Left renal cortex interstitium (tissue), 4 donors: ENCODE data around the gene CRTC3. TPM values are rescaled to one million over a fixed set of nuclear protein-coding genes. Genes with fewer than 3 reads are reported as not detected.
"Not testable (repeated sequence)": the region's sequence is repeated elsewhere in the genome, so short reads cannot be mapped to it uniquely, and the experiment has no call there.

Source experiments
- DNase-seq, 4 donors: peaks; one replicate each; pipeline ENCODE4 v3.0.0-alpha.2; 2013; ENCODE audit warnings: low read depth in 4 of 4, low spot score in 2 of 4, missing footprints in 1 of 4
- polyA plus RNA-seq, 4 donors: library from polyadenylated mRNA; unstranded; fragments of 120-200 nt; gene quantifications; one replicate each; pipeline ENCODE4 v1.2.1, GENCODE V29; 2013; ENCODE audit not compliant: insufficient read length in 4 of 4

CRTC3 gene
- polyA plus RNA-seq, 4 donors = 27.0 to 36.8 (median 30.7) TPM

DNA sequence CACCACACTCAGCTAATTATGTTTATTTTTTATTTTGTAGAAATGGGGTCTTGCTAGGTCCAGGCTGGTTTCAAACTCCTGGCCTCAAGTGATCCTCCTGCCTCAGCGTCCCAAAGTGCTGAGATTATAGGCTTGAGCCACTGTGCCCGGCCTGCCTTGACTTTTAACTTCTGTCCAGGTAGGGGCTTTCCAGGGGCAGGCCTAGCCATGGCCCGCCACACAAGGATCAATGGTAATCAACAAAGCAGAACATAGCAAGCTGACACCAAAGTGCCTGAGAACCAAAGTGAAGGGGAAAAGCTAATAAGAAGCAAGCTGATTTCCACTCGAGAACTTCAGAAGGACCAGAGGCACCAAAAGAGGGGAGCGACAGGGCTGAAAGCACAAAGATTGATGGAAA lies 9.4 kb upstream of the CRTC3 start:
- DNase-seq = no peak

GRCh38 chr15:90523373-90523772 lies 6.3 kb upstream of the CRTC3 start:
- DNase-seq = no peak

DNA sequence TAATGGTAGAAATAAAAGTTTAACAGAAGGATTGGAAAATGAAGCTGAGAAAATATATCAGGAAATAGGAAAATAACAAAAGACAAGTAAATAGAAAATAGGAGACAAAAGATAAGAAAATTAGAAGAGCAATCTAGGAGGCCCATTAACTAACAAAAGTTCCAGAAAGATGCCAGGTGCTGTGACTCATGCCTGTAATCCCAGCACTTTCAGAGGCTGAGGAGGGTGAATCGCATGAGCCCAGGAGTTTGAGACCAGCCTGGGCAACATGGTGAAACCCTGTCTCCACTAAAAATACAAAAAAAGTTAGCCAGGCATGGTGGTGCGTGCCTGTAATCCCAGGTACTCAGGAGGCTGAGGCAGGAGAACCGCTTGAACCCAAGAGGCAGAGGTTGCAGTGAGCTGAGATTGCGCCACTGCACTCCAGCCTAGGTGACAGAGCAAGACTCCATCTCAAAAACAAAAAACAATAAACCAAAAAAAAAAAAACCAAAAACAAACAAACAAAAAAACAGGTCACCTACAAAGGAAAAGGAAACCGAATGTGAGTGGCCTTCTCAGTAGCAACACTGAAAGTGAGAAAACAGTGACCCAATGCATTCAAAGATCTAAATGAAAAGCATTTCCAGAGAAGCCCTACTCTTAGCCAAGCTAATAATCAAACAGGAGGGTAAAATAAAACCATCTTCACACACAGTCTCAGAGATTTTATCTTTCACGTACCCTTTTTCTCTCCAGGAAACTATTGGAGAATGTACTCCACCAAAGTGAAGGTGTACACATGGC lies 5.5 kb upstream of the CRTC3 start:
- not testable (repeated sequence) for DNase-seq

DNA sequence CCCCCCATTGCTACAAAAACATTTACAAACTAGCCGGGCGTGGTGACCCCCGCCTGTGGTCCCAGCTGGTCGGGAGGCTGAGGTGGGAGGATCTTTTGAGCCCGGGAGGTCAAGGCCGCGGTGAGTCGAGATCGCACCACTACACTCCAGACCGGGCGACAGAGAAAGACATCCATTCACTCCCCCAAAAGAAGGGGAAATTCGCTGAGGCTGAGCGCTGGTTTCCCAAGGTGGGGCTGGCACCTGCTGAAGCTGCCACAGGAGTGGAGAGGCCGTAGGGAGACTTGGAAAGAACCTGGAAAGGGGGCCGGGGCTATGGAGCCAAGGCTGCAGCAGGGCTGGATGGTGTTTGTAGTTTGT lies 732 bp upstream of the CRTC3 start:
- DNase-seq = no peak

DNA sequence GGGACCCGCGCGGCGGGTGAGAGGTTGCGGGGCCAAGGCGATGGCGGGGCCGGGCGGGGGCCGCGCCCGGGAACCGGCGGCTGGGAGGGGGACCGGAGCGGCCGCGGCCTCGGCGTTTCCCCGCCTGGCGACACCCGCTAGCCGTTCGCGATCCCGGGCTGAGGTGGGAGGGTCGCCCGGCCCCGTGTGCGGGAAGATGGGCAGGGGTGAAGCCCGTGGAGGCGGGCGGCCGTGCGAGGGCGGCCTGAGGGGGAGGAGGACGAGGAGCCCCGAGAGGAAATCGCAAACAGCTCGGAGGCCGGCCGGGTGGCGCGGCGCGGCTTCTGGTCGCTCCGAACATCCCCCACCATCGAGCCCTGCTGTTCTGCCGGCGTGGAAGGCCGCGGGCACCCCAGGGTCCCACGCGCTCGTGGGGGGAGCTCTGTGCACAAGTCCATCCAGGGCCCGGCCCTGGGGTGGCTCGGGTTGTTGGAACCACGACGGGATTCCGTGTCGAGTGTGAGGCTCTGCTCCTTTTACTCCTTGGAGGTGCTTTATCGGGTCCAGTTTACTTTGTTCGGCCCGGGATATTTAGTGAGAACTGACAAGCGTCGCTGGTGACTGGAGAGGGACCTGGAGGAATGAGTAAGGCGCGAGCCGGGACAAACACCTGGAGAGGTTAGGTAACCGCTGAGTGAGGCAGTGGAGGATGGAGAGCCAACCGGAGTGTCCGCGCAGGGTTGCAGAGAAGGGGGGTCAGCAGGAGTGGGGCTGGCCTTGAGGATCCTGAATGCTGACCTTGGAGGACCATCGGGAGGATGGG lies 728 bp downstream of the CRTC3 start:
- DNase-seq = peak in 1 of 4 donors; percentile 70

GRCh38 chr15:90531147-90531546 lies 1.4 kb downstream of the CRTC3 start:
- no peak for DNase-seq

GRCh38 chr15:90535254-90535653 lies 5.5 kb downstream of the CRTC3 start:
- no peak for DNase-seq

DNA sequence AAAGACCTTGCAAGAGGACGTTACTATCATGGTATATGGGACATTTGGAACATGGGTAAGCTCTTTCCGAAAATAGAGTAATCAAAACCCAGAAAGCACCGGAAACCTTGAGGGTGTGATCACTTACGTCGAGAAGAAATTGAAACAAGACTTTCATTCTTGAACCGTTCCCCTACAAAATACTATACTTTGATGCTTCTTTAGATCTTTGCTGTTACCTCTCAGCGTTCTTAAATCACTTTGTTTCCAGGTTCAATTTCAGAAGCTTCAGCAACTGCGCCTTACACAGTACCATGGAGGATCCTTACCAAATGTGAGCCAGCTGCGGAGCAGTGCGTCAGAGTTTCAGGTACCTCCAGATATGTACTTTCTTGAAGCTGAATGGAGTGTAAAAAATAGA lies 10.1 kb downstream of the CRTC3 start:
- no peak for DNase-seq

DNA sequence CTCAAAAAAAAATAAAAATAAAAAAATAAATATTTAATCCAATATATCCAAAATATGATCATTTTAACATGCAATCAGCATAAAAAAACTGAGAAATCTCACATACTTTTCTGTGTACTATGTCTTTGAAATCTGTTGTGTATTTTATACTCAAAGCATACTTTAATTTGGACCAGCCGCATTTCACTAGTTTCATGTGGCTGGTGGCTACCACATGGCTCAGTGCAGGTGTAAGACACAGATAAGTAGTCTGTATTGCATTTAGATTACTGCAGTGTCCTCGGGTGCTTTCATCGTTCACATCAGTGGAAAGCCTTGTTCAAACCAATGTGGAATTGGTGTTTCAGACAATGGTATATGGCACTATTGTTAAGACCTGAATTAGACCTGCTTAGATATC lies 11.0 kb downstream of the CRTC3 start:
- no peak for DNase-seq

DNA sequence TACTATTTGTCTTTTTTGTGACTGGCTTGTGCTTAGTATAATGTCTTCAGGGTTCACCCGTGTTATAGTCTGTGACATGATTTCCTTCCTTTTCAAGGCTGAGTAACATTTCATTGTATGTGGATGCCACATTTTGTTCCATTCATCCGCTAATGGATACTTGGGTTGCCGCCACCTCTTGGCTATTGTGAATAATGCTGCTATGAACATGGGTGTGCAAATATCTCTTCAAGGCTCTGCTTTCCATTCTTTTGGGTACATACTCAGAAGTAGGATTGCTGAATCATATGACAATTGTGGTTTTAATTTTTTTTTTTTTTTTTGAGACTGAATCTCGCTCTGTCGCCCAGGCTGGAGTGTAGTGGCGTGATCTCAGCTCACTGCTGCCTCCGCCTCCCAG lies 15.4 kb downstream of the CRTC3 start:
- no peak for DNase-seq

DNA sequence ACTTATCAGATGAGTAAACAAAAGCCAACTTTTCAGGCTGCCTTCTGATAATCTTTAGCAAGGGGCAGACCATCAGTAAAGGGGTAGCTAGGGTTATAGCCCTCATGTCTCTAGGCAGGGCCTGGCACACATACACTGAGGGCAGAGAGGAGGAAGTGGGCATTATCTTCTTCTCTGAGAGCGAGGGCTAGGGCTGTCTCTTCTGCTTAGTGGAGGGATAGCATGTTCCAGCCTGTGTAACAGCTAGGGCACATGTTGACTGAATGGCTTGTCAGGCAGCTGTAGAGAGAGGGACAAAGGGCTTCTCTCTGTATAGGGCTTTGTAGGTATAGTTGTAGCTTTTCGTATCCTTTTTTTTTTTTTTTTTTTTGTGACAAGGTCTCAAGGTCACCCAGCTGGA lies 17.8 kb downstream of the CRTC3 start:
- no peak for DNase-seq

DNA sequence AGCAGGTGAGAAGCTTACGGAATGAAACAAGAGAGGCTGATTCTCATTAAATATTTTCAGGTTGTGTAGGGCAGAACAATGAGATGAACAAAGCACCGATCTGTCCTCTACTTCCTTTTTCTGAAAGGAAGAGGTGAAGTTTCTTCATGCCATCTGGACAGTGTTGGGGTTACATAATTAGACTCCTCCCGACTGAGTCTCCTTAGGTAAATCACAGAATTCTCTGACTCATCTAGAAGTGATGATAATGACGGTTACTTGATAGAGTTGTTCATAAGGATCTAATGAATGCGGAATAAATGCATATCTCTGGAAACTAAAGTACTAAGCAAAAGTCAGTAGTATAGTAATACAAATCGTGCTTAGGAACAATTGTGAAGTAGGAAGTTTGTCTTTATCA lies 21.2 kb downstream of the CRTC3 start:
- no peak for DNase-seq

- no peak for DNase-seq
Measured at GRCh38 chr15:90552162-90552928, 22.6 kb downstream of the CRTC3 start.

- no peak for DNase-seq
Measured at GRCh38 chr15:90552929-90553211, 23.1 kb downstream of the CRTC3 start.

DNA sequence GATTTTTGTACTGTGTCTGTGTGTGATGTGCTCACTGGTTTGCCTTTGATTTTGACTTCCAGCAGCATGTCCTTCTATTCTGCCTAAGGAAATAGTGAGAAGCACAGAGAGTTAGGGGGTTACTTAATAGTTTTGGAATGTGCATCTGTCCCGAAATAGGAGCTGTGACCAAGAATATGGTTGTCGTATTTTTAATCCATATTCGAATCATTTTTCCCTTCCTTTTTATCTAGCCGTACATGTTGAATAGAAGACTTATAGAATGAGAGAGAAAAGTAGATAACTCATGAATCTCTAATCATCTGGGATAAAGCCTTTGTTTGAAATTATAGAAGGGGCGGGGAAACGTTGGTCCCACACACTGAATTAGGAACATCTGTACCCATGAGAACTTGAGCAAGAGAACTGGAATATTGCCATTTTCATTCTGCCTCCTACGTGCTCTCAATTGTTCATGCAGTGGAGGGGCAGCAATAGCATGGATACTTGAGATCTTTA lies 23.6 kb downstream of the CRTC3 start:
- no peak for DNase-seq

DNA sequence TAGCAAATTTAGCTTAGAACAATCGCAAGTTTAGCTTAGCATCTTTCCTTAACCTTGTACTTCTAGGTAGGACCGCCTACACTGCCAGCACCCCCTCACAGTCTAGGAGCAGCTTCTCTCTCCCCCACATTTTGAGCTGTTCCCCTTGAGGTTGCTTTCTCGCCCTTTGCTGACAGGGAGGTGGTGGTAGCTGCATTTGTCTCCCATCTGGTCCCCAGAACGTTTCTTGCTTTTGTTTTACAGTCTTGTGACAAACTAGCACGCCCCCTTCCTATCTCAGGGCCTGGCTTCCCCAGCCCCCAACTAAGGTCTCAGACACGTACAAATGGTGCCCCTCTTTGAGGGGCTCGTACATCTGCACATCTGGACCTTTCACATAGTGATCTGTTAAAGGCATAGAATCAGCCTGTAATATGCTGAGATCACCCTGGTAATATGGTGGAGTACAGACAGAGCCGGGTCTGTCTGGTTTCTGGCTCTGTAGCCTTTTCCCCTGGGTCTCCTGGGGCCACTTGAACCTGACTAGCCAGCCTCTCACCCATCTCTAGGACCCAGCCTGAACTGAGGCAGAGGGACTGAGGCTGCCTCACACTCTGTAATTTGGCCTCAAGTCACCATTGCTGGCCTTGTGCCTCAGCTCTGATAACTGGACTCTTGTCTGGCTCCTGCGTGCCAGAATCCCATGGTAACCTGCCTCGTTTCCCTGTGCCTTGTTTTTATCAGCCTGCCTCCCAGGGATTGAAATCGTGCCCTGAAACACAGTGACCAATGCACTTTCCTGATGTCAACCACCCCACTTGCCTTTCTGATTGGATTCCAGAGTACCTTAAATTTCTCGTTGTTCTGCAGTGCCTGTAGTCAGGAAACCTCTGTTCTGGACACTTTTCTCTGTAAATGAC lies 27.7 kb downstream of the CRTC3 start:
- no peak for DNase-seq

- DNase-seq = no peak
Measured at GRCh38 chr15:90558171-90558573, 28.4 kb downstream of the CRTC3 start.

- no peak for DNase-seq
Measured at GRCh38 chr15:90559119-90559518, 29.4 kb downstream of the CRTC3 start.

DNA sequence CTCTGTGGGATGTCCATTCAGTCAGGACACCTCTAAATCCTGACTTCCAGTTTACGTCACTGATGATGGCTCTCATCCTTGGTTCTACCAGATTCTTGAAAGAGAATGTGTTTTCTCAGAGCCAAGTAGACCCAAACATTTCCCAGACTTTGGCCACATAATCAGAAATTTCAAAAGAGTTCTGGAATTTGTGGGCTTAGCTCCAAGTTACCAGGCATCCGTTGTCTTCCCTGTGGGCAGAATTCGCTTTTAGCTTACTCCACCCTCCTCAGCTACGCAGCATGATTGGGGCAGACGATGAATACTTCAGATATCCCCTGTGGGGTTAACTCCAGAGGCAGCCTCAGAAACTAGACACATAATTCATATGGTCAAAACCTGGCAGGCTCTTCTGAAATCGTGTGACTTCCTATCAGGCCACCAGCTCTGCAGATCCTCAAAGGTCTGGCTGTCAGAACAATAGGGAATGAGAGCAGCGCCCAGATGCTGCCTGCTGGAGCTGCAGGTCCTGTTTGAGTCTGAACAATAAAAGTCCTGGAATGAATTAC lies 30.6 kb downstream of the CRTC3 start:
- no peak for DNase-seq
